HEK293 (cell line): ENCODE results near the gene CSF3R.

Experiments used
- CTCF ChIA-PET: fragments of 350-600 bp; formaldehyde crosslinking; extraction: SDS; loops from one replicate; lab custom pipeline; 2021; ENCODE audit warnings: antibody characterized with exemption; lab: Yijun Ruan, JAX
- POLR2A ChIA-PET: fragments of 300-600 bp; formaldehyde crosslinking; extraction: SDS; loops from one replicate; lab custom pipeline; 2020; ENCODE audit warnings: antibody characterized with exemption, inconsistent platforms; lab: Yijun Ruan, JAX
- H3K27ac ChIP-seq: fragments of 200-500 bp; sonication (Bioruptor generic); 2 replicates; pipeline ENCODE4 v1.5.1; 2014; ENCODE audit warnings: low read depth, low read length, control low read depth, inconsistent platforms; ENCODE audit errors: extremely low read depth
- H3K36me3 ChIP-seq, 2 experiments: fragments of 200-500 bp in 1 of 2; sonication (Bioruptor generic) in 1 of 2; 1 replicate in 1 of 2; 2 replicates in 1 of 2; pipeline ENCODE4 v1.5.1; 2014 to 2017; ENCODE audit warnings: inconsistent platforms in 2 of 2, low read length in 2 of 2; ENCODE audit not compliant: control insufficient read depth in 2 of 2, insufficient read depth in 1 of 2
- H3K4me1 ChIP-seq: fragments of 200-500 bp; sonication (Bioruptor generic); 2 replicates; pipeline ENCODE4 v1.5.1; 2014; ENCODE audit warnings: mild to moderate bottlenecking, low read length, inconsistent platforms; ENCODE audit not compliant: control insufficient read depth, insufficient read depth
- H3K4me3 ChIP-seq: 2 replicates; pipeline ENCODE4 v1.5.1; 2011; ENCODE audit warnings: low read depth, mild to moderate bottlenecking, control low read depth, low read length, moderate library complexity
- H3K9me3 ChIP-seq: fragments of 200-500 bp; sonication (Bioruptor generic); 2 replicates; pipeline ENCODE4 v1.5.1; 2014; ENCODE audit warnings: low read depth, low read length, inconsistent platforms; ENCODE audit not compliant: control insufficient read depth, insufficient read depth
- GLI4 ChIP-seq: fragments of 450-650 bp; formaldehyde crosslinking; IDR thresholded peaks from 2 replicates; pipeline ENCODE4 v1.5.1; 2016; ENCODE audit warnings: missing biosample characterization, missing genetic modification characterization
- SP3 ChIP-seq: fragments of 450-650 bp; formaldehyde crosslinking; IDR thresholded peaks from 2 replicates; pipeline ENCODE4 v1.5.1; 2016; ENCODE audit warnings: missing biosample characterization, missing genetic modification characterization
- ZNF132 ChIP-seq: fragments of 450-650 bp; formaldehyde crosslinking; IDR thresholded peaks from 2 replicates; pipeline ENCODE4 v1.5.1; 2017; ENCODE audit warnings: missing biosample characterization, missing genetic modification characterization, borderline replicate concordance
- ZNF157 ChIP-seq: fragments of 450-650 bp; formaldehyde crosslinking; IDR thresholded peaks from 2 replicates; pipeline ENCODE4 v1.5.1; 2016; ENCODE audit warnings: missing biosample characterization, missing genetic modification characterization
- ZNF266 ChIP-seq: fragments of 450-650 bp; formaldehyde crosslinking; IDR thresholded peaks from 2 replicates; pipeline ENCODE4 v1.5.1; 2016; ENCODE audit warnings: missing biosample characterization, missing genetic modification characterization, low read depth
- ZNF274 ChIP-seq, 2 experiments: fragments of 200-500 bp in 1 of 2; fragments of 450-650 bp in 1 of 2; sonication (Bioruptor generic) in 1 of 2; formaldehyde crosslinking in 1 of 2; IDR thresholded peaks; 2 replicates each; pipeline versions ENCODE4 v1.5.1 to v1.6.1; 2014 to 2016; ENCODE audit warnings: borderline replicate concordance in 1 of 2, inconsistent platforms in 1 of 2, low read length in 1 of 2, missing biosample characterization in 1 of 2, missing genetic modification characterization in 1 of 2
- ZNF302 ChIP-seq: fragments of 450-650 bp; formaldehyde crosslinking; IDR thresholded peaks from 2 replicates; pipeline ENCODE4 v1.5.1; 2016; ENCODE audit warnings: missing biosample characterization, missing genetic modification characterization, low read depth
- ZNF510 ChIP-seq: fragments of 450-650 bp; formaldehyde crosslinking; IDR thresholded peaks from 2 replicates; pipeline ENCODE4 v1.5.1; 2018; ENCODE audit warnings: mild to moderate bottlenecking, missing genetic modification characterization, missing biosample characterization; ENCODE audit not compliant: insufficient replicate concordance
- ZNF529 ChIP-seq: fragments of 450-650 bp; formaldehyde crosslinking; IDR thresholded peaks from 2 replicates; pipeline ENCODE4 v1.5.1; 2017; ENCODE audit warnings: missing genetic modification characterization, missing biosample characterization; ENCODE audit not compliant: insufficient replicate concordance
- ZNF610 ChIP-seq: fragments of 450-650 bp; formaldehyde crosslinking; IDR thresholded peaks from 2 replicates; pipeline ENCODE4 v1.5.1; 2016; ENCODE audit warnings: missing biosample characterization, missing genetic modification characterization, borderline replicate concordance
- ZSCAN23 ChIP-seq: fragments of 450-650 bp; formaldehyde crosslinking; IDR thresholded peaks from 2 replicates; pipeline ENCODE4 v1.5.1; 2016; ENCODE audit warnings: missing biosample characterization, missing genetic modification characterization
- TF ChIP-seq, protein P1 (sequence below): fragments of 450-650 bp; IDR thresholded peaks from 2 replicates; pipeline ENCODE4 v1.5.1; 2018; ENCODE audit warnings: missing biosample characterization, mild to moderate bottlenecking, missing genetic modification characterization
- TF ChIP-seq, protein P2 (sequence below): fragments of 450-650 bp; formaldehyde crosslinking; IDR thresholded peaks from 2 replicates; pipeline ENCODE4 v1.5.1; 2016; ENCODE audit warnings: missing biosample characterization, missing genetic modification characterization
- TF ChIP-seq, protein P3 (sequence below): fragments of 450-650 bp; formaldehyde crosslinking; IDR thresholded peaks from 2 replicates; pipeline ENCODE4 v1.5.1; 2016; ENCODE audit warnings: missing biosample characterization, missing genetic modification characterization
- TF ChIP-seq, protein P4 (sequence below): sonication (generic); formaldehyde crosslinking; IDR thresholded peaks from 2 replicates; pipeline ENCODE4 v1.8.1; 2022; ENCODE audit warnings: mild to moderate bottlenecking, moderate library complexity, missing genetic modification reagents

CSF3R gene

DNA sequence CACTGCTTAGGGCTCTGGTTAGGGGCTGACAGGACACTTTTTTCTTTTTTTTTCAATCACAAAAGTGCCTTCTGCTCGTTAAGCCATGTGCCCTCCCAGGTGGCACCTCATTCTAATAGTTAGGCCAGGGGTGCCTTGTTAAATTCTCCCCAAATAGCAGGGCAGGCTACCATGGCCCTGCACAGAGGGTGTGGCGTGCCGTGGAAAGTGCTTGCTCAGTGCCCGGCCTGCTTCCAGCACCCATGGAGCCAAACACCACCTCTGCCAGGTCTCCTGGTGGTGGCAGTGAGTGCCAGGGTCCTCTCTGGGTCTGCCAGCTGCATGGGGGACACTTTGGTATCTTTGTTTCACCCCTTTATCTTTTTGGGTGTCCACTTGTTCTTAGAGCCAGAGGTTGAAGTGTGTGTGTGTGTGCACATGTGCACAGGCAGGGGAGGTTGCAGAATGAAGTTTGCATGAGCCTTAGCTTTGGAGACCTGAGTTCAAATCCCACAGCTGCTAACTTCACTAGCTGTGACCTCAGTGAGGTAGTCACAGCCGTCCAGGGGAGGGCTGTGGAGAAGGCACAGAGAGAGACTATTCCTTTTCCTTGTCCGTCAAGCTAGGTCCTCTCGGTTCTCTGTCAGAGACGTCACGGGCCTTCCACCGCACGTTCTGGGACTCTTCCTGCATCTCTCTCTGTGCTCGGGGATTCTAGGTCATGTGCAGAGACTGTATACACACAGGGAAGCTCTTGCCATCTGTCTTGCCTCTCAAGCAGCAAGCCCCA is 39.9 kb upstream of the CSF3R start:
- POLR2A ChIA-PET, result no interaction called here
- no peak overlapping the region for H3K27ac ChIP-seq
- TF ChIP-seq, protein P1, sequence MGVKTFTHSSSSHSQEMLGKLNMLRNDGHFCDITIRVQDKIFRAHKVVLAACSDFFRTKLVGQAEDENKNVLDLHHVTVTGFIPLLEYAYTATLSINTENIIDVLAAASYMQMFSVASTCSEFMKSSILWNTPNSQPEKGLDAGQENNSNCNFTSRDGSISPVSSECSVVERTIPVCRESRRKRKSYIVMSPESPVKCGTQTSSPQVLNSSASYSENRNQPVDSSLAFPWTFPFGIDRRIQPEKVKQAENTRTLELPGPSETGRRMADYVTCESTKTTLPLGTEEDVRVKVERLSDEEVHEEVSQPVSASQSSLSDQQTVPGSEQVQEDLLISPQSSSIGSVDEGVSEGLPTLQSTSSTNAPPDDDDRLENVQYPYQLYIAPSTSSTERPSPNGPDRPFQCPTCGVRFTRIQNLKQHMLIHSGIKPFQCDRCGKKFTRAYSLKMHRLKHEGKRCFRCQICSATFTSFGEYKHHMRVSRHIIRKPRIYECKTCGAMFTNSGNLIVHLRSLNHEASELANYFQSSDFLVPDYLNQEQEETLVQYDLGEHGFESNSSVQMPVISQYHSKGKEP, result no peak
- TF ChIP-seq ZNF302 (tag by site-specific recombination) (no peak), SP3 (tag by site-specific recombination) (no peak), ZNF132 (no peak)
- TF ChIP-seq, all 188 proteins: peak for 0
- Histone ChIP-seq H3K9me3 (no peaks in the 10 kb centered on the region), H3K4me1 (no peaks in the 10 kb centered on the region), H3K4me3 (no peak overlapping the region), H3K36me3 (no peaks in the 10 kb centered on the region)
- CTCF ChIA-PET, result interaction anchor here (0.7 to 1.1 kb wide), 3 partner anchors 20 to 53 kb away, joined by 3 read pairs; no protein-coding TSS in a partner anchor

DNA sequence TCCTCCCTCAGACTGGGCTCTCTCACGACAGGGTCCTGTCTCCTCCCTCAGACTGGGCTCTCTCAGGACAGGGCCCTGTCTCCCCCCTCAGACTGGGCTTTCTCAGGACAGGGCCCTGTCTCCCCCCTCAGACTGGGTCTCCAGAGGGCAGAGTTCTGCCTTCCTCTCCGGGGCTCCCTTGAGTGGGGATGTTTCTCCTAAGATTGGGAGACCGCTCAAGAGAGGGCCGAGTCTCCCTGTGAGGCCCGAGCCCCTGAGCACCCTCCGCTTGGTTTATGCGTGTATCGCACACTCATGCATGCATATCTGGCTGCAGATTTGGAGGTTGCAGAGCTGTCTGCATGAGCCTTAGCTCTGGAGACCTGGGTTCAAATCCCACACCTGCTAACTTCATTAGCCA is 39.3 kb upstream of the CSF3R start:
- TF ChIP-seq, protein P2, sequence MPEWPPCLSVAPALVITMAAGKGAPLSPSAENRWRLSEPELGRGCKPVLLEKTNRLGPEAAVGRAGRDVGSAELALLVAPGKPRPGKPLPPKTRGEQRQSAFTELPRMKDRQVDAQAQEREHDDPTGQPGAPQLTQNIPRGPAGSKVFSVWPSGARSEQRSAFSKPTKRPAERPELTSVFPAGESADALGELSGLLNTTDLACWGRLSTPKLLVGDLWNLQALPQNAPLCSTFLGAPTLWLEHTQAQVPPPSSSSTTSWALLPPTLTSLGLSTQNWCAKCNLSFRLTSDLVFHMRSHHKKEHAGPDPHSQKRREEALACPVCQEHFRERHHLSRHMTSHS (tag by site-specific recombination), result no peak
- TF ChIP-seq ZNF510 (tag by site-specific recombination), result no peak
- no peak for TF ChIP-seq ZNF529
- no peak for TF ChIP-seq ZNF266 (tag by site-specific recombination)
- TF ChIP-seq, protein P3, sequence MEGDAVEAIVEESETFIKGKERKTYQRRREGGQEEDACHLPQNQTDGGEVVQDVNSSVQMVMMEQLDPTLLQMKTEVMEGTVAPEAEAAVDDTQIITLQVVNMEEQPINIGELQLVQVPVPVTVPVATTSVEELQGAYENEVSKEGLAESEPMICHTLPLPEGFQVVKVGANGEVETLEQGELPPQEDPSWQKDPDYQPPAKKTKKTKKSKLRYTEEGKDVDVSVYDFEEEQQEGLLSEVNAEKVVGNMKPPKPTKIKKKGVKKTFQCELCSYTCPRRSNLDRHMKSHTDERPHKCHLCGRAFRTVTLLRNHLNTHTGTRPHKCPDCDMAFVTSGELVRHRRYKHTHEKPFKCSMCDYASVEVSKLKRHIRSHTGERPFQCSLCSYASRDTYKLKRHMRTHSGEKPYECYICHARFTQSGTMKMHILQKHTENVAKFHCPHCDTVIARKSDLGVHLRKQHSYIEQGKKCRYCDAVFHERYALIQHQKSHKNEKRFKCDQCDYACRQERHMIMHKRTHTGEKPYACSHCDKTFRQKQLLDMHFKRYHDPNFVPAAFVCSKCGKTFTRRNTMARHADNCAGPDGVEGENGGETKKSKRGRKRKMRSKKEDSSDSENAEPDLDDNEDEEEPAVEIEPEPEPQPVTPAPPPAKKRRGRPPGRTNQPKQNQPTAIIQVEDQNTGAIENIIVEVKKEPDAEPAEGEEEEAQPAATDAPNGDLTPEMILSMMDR (tag by site-specific recombination), result no peak
- TF ChIP-seq, protein P4, sequence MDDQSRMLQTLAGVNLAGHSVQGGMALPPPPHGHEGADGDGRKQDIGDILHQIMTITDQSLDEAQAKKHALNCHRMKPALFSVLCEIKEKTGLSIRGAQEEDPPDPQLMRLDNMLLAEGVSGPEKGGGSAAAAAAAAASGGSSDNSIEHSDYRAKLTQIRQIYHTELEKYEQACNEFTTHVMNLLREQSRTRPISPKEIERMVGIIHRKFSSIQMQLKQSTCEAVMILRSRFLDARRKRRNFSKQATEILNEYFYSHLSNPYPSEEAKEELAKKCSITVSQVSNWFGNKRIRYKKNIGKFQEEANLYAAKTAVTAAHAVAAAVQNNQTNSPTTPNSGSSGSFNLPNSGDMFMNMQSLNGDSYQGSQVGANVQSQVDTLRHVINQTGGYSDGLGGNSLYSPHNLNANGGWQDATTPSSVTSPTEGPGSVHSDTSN (CRISPR knock-in tag), result no peak
- TF ChIP-seq ZNF157, result no peak
- TF ChIP-seq GLI4, result no peak
- TF ChIP-seq ZNF274 (IDR thresholded peaks at IDR 0.05; ENCODE audit: low read length), result no peak
- no peak for TF ChIP-seq ZNF274 (tag by site-specific recombination; IDR thresholded peaks at IDR 0.05; ENCODE audit: borderline replicate concordance)
- TF ChIP-seq ZNF610 (tag by site-specific recombination), result no peak
- no peak for TF ChIP-seq ZSCAN23 (tag by site-specific recombination)
- POLR2A ChIA-PET, result no interaction called here
- no peaks in the 10 kb centered on the region for H3K4me1 ChIP-seq
- no peak overlapping the region for H3K27ac ChIP-seq
- H3K9me3 ChIP-seq, result no peaks in the 10 kb centered on the region
- H3K36me3 ChIP-seq, result no peaks in the 10 kb centered on the region
- CTCF ChIA-PET, result no interaction called here
- no peak overlapping the region for H3K4me3 ChIP-seq
